ENCODE data around the gene CSNK1D.
A peak's percentile ranks its signal among the peaks of the same experiment; 100 is the strongest.
"Not testable (repeated sequence)": the region's sequence is repeated elsewhere in the genome, so short reads cannot be mapped to it uniquely, and the experiment has no call there.

Gene CSNK1D

GRCh38 chr17:82269138-82269881 lies 4.2 kb downstream of the CSNK1D start:
- Histone ChIP-seq H3K4me3 (no peak overlapping the region), H3K27ac (peak overlapping the region; percentile 2 to 10)
- no peak for DNase-seq (ENCODE audit: low spot score)
- TF ChIP-seq CTCF (IDR thresholded peaks at IDR 0.05) = no peak

DNA sequence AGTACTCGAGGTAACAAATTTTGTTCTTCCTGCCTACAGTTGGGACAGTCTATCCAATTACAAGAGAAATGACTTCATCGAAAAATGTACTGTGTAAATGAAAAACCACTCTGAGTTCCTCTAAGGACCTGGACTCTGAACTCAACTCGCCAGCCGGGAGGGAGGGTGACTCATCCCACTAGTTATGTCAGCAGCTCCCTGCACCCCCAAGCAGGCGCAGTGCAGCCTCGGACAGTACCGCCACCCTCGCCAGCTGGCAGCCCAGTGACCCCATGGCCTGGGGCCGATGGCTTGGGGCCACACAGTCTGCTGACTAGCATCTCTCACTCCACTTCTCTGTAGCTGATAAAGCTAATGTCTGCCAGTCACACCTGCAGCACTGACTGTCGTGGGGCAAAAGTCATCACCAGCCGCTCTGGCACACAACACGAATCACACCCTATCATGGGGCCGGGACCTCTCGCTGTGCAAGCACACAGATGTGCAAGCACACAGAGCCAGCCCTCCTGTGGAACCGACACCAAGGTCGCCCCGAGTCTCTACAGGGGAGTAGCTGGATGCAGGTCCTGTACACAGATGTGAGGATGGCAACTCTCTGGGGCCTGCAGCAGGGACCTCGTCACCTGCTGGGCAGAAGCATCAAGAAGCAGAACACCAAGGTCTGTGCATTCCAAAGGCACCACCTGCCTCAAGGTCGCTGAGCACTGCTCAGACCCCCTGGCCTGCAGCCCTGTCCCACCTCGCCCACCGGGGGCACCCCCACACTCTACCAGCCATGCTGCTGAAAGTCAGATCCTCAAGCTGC lies 5.7 kb downstream of the CSNK1D start:
- peak; percentile 97 for DNase-seq (ENCODE audit: low spot score)
- Histone ChIP-seq H3K4me3 (peak overlapping the region; percentile 59), H3K27ac (peak overlapping the region; percentile 89 to 93)
- no peak for TF ChIP-seq CTCF (IDR thresholded peaks at IDR 0.05)

- peak overlapping the region; percentile 89 to 93 for H3K27ac ChIP-seq
- TF ChIP-seq CTCF (IDR thresholded peaks at IDR 0.05) = no peak
- no peak overlapping the region for H3K4me3 ChIP-seq
- DNase-seq (ENCODE audit: low spot score) = no peak
Measured at GRCh38 chr17:82266142-82266541, 7.4 kb downstream of the CSNK1D start.

DNA sequence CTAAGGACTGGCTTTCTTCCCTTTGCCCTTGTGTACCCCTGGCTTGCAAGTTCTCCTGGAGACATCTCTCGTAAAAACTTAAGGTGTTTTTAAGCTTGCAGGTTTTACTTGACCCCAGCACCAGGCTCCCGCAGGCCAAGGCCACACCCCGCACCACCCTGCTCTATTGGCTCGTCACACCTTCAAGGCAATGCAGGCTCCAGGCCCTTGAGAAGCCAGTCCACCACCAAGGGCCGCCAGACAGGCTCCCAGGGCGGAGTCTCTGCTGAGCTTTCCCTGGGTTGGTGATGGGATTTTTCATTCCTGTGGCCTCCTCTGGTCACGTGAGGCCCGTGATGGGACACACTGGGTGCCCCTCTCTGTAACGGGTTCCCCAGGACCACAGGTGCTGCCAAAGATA lies 9.9 kb downstream of the CSNK1D start:
- no peak for TF ChIP-seq CTCF (IDR thresholded peaks at IDR 0.05)
- DNase-seq (ENCODE audit: low spot score) = no peak
- H3K27ac ChIP-seq = no peak overlapping the region
- no peak overlapping the region for H3K4me3 ChIP-seq

- no peak for TF ChIP-seq CTCF (IDR thresholded peaks at IDR 0.05)
- no peak overlapping the region for H3K27ac ChIP-seq
- DNase-seq (ENCODE audit: low spot score) = no peak
- H3K4me3 ChIP-seq = no peak overlapping the region
Measured at GRCh38 chr17:82262344-82262743, 11.2 kb downstream of the CSNK1D start.

DNA sequence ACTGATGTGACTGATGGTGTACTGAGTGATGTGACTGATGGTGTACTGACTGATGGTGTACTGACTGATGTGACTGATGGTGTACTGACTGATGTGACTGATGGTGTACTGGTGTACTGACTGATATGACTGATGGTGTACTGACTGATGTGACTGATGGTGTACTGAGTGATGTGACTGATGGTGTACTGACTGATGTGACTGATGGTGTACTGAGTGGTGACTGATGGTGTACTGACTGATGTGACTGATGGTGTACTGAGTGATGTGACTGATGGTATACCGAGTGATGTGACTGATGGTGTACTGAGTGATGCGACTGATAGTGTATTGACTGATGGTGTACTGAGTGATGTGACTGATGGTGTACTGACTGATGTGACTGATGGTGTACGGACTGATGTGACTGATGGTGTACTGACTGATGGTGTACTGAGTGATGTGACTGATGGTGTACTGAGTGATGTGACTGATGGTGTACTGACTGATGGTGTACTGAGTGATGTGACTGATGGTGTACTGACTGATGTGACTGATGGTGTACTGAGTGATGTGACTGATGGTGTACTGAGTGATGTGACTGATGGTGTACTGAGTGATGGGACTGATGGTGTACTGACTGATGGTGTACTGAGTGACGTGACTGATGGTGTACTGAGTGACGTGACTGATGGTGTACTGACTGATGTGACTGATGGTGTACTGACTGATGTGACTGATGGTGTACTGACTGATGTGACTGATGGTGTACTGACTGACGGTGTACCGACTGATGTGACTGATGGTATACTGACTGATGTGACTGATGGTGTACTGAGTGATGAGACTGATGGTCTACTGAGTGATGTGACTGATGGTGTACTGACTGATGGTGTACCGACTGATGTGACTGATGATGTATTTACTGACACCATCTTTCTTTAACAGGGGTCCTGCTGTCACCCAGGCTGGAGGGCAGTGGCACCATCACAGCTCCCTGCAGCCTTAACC lies 13.2 kb downstream of the CSNK1D start:
- not testable (repeated sequence) for DNase-seq (ENCODE audit: low spot score); H3K4me3 ChIP-seq; H3K27ac ChIP-seq

- DNase-seq (ENCODE audit: low spot score) = no peak
- Histone ChIP-seq H3K27ac (no peak overlapping the region), H3K4me3 (no peak overlapping the region)
- TF ChIP-seq CTCF (IDR thresholded peaks at IDR 0.05) = no peak
Measured at GRCh38 chr17:82258555-82258954, 14.9 kb downstream of the CSNK1D start.

Data from coronary artery (tissue), 2 donors.